ENCODE data around the gene CACNA1C.

CACNA1C gene

GRCh38 chr12:2415568-2415944 lies 362.8 kb downstream of the CACNA1C start:
- DNase-seq (ENCODE audit: low read depth) = no peak

- no peak for DNase-seq (ENCODE audit: low read depth)
Observed at GRCh38 chr12:2416158-2416557, 363.4 kb downstream of the CACNA1C start.

DNA sequence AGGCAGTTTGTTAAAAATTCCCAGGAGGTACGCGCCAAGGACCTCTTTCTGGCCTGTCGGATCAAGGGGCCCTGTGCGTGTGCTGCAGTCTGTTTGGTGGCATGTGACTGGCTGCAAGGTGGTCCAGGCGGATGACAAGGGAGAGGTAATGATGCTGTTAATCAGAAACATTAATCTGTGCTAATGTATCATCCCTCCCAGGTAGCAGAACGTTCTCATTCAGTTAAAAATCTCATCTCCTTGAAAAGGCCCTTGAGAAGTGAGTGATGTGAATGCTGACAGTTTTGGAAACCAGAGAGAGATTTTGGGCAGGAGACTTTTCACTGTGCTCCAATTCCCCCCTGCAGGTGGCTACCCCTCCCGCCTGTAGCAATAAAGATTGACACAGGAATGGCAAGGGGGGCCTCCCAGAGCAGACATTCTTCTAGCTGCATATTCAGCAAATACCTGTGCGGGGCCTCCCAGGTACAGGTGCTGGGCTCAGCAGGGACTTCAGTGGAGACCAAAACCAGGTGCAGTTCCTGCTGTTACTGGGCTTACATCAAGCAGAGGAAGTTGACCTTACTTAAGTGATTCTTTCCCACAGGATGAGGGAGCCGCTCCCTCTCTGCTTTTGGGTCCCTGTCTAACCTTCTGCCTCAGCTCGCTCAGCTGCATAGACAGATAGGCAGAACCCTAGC lies 364.8 kb downstream of the CACNA1C start:
- DNase-seq (ENCODE audit: low read depth) = no peak

DNA sequence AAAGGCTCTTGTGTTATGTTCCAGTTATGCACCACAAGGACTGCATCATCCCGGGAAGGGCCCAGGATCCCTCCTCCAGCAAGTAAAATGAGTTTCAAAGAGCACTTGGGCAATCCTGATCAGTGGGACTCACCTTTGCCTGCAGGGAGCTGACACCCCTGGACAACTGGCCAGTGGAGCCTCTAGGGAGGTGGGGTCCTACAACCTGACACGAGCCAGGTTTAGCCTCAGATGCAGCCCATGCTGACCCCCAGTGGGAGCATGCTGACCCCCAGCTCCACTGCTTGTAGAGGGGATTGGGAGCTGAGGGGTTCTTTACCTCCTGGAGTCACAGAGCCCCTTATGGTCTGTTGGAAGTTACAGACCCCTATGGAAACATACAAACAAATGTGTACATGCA lies 365.8 kb downstream of the CACNA1C start:
- no peak for DNase-seq (ENCODE audit: low read depth)

GRCh38 chr12:2422591-2422990 lies 369.8 kb downstream of the CACNA1C start:
- DNase-seq (ENCODE audit: low read depth) = no peak

DNA sequence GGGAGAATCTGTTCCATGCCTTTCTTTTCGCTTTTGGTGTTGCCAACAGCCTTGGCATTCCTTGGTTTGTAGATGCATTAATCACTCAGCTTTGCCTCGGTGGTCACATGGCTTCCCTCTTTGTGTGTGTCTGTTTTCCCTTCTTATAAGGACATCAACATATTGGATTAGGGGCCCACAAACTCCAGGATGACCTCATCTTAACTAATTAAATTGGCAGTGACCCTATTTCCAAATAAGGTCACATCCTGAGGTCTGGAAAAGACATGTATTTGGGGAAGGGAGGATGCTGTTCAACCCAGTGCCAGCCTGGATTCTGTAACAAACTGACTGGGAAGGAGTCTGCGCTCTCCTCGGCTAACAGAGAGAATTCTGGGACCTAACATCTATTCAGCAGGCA lies 376.2 kb downstream of the CACNA1C start:
- no peak for DNase-seq (ENCODE audit: low read depth)

- peak; percentile 34 for DNase-seq (ENCODE audit: low read depth)
Observed at GRCh38 chr12:2431810-2432209, 379.0 kb downstream of the CACNA1C start.

GRCh38 chr12:2432856-2433255 lies 380.1 kb downstream of the CACNA1C start:
- DNase-seq (ENCODE audit: low read depth) = no peak

DNA sequence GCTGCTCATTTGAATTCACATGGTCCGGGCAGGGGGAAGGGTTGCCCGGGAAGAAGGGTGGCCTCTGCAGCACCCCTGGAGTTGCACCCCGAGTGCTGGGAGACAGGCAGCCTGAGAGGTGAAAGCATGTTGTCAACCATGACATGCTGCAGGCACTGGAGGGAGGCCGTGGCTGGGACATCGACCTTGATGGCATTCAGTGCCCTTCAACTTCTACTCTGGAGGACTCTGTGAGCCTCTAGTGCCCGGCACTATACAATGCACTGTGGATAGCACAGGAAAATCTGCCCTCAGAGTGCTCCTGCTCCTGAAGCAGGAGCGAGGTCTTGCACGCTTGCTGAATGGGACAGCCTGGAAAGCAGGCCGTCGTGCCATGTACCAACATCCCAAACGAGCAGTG lies 382.7 kb downstream of the CACNA1C start:
- DNase-seq (ENCODE audit: low read depth) = no peak

- DNase-seq (ENCODE audit: low read depth) = no peak
Observed at GRCh38 chr12:2439332-2440100, 386.7 kb downstream of the CACNA1C start.

- no peak for DNase-seq (ENCODE audit: low read depth)
Observed at GRCh38 chr12:2443776-2444175, 391.0 kb downstream of the CACNA1C start.

DNA sequence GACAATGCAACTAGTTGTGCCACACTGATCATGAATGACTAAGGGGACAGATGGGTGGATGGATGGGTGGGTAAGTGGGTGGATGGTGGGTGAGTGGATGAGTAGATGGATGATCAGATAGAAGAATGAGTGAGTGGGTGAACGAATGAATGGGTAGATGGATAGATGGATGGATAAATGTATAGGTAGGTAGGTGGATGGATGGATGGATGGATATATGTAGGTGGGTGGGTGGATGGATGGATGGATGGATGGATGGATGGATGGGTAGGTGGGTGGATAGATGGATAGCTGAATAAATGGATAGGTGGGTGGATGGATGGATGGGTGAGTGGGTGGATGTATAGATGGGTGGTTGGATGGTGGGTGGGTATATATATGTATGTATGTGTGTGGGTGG lies 393.2 kb downstream of the CACNA1C start:
- no peak for DNase-seq (ENCODE audit: low read depth)

GRCh38 chr12:2447861-2448260 lies 395.1 kb downstream of the CACNA1C start:
- no peak for DNase-seq (ENCODE audit: low read depth)

DNA sequence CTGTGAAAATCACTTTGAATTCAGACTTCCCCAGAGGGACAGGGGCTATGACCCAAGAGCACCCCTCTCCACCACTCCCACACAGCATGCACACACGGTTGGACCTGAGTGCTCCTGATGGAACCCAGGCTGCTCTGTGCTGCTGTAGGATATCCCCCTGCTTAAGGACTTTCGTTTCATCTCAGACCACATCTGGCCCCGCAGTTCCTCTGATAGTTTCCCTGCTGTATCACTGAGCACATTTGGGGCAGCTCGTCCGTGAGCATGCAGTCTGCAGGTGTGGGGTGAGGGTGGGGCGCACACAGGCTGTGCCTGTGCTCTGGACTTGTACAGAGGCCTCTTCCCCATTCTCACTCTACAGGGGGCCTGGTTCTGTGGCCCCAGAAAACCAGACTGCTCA lies 396.8 kb downstream of the CACNA1C start:
- no peak for DNase-seq (ENCODE audit: low read depth)

GRCh38 chr12:2450553-2450952 lies 397.8 kb downstream of the CACNA1C start:
- DNase-seq (ENCODE audit: low read depth) = no peak

GRCh38 chr12:2451025-2451424 lies 398.2 kb downstream of the CACNA1C start:
- no peak for DNase-seq (ENCODE audit: low read depth)

GRCh38 chr12:2451497-2451896 lies 398.7 kb downstream of the CACNA1C start:
- DNase-seq (ENCODE audit: low read depth) = no peak

GRCh38 chr12:2453076-2453760 lies 400.4 kb downstream of the CACNA1C start:
- DNase-seq (ENCODE audit: low read depth) = no peak

- no peak for DNase-seq (ENCODE audit: low read depth)
Observed at GRCh38 chr12:2453761-2454090, 400.9 kb downstream of the CACNA1C start.

DNA sequence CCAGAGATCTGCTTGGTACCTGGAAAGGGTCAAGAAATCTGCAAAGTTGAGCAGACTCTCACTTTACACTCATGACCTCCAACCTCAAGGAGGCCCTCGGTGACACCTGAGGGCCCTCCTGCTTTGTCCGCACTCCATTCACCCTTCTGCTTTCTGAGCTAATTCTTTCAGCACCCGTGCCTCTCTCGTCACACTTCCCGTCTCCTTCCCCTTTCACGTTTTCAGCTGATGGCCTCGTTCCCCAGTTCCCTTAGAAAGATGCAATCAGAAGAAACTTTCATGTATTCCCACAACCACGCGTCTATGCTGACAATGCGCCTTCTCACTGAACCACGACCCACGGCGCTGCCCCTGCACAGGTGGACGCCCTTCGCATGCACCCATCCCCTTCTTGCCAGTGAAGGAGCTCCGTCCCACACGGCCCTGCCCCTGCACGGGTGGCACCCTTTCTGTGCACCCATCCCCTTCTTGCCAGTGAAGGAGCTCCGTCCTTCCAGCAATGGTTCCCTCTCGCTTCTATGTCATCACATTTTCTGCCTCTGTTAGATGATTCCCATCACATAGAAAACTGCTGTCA lies 401.9 kb downstream of the CACNA1C start:
- no peak for DNase-seq (ENCODE audit: low read depth)

- DNase-seq (ENCODE audit: low read depth) = no peak
Observed at GRCh38 chr12:2455410-2455809, 402.6 kb downstream of the CACNA1C start.

- DNase-seq (ENCODE audit: low read depth) = no peak
Observed at GRCh38 chr12:2456122-2456812, 403.5 kb downstream of the CACNA1C start.

All from GM04504 (cell line).